Measurements from ENCODE around the gene NRIP3.
"Not testable (repeated sequence)": the region's sequence is repeated elsewhere in the genome, so short reads cannot be mapped to it uniquely, and the experiment has no call there.

NRIP3 gene

DNA sequence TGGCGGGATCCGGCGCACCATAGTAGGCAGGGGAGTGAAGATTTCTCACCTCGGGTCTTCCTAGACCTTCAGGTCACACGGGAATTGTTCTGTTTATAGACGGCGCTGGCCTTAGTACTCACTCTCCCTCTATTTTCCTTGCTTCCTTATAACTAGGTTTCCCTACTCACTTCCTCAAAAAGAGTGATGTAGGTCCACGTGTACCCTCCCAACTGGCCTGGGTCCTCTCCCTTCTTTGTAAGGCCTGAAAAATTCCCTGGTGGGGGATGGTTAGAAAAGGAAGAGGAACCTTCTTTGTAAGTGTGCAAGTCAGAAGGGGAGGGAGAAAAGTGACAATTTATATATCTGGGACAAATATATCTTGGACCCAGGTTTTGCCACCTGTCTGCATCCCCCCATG, 36.6 kb downstream of the NRIP3 start:
- DNase-seq, result no peak

DNA sequence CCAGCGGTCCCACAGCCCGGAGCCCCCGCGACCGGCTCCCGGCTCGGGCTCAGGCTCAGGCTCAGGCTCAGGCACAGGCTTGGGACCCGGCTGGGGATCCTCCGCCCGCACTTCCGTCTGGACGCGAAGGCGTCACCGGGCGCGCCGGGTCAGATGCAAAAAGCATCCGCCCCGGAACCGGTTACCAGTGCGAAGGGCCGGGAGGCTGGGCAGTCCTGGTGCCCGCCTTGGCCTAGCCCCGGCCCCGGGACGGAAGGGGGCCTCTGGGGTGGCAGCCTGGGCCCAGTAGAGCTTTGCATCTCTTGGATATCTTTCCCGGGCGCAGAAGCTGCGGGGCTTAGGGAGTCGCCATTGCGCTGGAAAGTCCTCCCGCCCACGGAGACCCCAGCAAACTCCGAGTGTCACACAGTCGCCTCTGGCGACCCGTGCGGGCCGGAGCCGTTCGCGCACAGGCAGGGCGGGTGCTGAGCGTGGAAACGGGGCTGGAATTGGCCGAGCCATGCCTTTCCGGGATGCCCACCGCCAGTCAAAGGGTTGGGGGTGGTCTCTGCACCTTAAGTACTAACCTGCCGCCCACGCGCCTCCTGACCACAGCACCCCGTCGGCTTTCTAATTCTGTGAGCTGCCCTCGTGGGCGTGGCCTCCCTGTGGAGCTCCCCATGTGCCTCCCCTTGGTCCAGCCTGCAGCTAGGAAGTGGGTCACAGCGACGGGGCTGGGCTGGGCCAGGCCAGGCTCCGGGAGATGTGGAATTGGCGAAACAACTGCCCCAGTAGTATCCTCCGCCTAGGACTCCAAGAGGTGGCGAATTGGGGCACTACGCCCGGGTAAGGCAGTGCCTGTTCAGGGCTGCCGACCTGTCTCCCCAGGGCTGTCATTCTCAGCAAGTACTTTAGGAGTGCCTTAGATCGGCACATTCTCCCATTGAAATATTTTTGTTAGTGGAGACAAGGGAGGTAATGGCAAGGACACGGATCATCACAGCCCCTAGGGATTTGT, 39.2 kb downstream of the NRIP3 start, which contains the start of gene TMEM9B:
TSS of gene TMEM9B (minus strand) at position 119 of the 997 bp plus-strand sequence. CDS start 129 bp downstream, outside the sequence.
- peak; percentile 54 to 82 for DNase-seq

DNA sequence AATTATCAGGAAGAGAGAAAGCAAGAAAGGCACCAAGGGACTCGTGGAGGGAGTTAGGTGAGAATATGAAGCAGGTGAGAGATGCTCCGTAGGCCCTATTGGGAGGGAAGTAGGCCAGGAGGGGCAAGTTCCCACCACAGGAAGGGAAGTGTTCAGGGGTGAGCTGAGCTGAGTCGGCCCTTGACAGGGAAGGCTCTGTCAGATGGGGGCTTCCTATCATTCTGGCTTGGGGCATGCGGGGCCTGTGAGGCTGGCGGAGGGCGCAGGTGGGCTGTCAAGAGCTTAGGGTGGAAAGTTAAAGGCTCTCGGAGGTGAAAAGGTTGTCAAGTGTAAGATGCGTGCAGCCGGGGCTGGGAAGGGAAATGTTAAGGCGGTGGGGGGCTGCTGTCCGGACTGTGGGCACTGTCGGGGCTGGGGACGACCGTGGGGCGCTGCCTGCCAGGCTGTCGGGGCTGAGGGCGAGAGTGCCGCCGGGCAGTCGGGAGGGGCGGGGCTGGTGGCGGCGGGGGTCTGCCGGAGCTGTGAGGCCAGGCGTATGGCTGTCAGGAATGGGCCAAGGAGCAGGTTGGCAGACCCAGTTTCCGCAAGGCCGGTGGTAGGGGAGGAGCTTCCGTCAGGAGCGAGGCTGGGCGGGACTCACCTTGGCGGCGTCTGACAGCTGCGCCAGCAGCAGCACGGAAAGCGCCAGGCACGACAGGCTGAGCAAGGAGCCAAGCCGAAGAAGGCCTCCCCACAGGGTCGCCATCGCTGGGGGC, 40.1 kb downstream of the NRIP3 start:
- DNase-seq, result peak; percentile 20 to 82

DNA sequence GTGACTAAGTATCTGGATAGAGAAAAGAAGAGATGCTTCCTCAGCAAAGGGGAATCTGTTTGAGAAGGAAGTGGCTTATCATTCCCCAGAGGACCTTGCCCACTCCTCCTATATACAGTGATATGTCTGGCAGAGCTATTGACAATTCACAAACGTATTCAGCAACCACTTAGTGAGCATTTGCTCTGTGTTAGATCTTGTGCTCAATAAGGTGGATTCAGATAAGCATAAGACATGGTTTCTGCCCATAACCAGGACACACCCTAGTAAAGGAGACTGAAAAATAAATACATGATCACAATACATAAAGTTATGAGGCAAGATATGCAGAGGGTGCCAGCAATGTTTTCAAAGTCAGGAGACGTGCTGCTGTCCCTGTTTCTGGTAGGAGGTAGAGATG, 41.0 kb downstream of the NRIP3 start:
- no peak for DNase-seq

DNA sequence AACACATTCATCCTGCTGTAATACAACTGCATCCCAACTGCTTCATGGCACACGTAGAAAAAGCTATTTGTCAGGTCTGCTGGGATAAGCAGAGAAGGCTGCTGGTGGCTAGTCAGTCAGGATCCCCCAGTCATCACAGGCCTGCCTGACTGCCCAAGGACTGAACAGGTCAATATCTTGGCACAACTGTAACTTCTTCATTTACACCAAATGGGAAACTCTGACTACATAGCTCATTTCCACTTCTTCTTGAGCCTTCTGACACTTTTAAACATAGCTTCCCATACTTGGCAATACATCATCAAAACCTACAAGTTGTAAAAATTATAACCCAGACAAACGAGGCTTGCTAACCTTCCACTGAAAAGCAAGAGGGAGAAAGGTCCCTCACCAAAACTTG, 42.4 kb downstream of the NRIP3 start:
- no peak for DNase-seq

DNA sequence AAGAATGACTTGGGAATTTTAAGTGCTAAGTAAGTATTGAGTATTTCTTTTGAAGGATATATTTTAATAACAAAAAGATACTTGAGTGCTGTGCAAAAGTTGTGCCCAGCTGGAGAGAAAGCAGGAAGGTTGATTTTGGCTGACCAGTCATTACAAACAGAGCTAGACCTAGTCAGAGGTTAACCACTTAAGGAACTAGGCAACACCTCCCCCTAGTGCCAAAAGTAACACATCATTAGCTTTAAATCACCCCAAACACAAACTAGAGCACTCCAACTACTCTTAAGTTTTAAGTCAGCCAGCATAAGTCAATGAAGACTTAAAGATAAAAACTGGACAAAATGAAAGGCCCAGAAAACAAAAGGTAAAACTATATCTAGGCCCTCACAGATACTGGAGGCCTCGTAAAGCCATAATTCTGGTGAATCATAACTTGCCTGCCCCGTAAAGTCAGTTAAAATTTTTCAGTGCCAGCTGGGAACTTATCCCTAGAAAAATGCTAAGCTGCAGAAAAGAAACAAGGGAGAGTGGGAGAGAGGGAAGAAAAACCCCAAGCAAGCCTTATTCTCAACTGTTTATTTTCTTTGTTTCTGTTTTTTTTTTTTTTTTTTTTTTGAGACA, 44.1 kb downstream of the NRIP3 start:
- DNase-seq, result peak; percentile 32 to 63

DNA sequence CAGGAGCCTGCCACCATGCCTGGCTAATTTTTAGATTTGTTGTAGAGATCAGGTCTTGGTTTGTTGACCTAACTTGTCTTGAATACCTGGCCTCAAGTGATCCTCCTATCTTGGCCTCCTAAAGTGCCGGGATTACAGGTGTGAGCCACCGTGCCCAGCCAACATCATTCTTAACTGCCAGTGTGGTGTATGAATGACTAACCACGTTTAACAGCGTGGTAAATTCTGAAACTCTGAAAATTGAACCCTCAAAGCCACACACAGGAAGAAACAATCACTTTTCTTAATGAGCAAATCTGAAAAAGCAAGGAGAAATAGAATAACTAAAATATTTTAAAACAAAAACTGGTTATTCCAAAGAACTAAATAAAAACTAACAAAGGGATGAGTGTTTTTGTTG, 46.9 kb downstream of the NRIP3 start:
- DNase-seq, result no peak

DNA sequence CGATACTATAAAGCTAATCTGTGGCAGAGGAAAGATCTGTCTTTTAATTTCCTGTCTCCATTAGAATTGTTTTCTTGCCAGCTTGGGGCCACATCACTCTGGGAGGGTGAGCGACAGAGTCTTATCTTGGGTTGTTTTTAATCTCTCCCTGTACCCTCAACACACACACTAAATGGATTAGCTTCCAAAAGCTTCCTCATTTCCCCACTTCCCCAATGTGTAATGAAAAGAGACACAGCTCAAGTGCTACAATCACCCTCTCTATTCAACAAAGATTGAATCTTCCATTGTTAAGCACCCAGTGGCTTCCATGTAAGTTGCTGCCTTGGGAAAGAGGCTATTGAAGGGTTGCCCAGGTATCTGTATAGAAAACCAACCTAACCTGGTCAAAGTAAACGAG, 54.9 kb downstream of the NRIP3 start:
- DNase-seq, result no peak

DNA sequence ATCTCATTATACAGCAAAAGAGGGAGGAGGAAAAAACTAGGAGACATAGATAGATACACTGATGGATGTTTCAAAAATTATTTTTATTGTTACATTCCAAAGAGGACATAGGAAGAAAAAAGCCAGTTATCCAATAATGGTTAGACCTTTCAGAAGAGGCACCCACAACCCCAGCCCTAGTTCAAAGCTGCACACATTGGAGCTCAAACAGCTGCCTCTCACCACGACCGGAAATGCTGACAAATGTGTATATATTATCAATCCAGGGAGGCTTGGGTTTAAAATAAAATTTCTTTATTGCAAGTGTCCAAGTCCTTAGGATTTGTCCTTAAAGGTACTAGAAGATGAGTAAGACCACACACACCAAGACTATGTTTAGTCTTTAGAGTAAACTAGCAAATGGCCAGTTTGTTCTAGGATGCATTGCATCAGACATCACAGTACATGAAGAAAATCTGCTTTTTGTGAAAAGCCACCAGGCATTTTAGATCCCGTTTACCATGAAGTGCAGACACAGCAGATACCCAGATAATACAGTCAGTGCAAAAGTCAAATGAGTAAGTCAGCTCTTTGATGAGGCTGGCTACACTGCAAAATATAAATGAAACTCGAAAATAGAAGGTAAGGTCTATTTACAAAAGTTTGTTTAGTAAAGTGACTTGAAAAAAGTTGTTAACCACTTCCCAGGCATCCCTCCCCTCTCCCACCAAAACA, 56.4 kb downstream of the NRIP3 start:
- DNase-seq, result no peak

DNA sequence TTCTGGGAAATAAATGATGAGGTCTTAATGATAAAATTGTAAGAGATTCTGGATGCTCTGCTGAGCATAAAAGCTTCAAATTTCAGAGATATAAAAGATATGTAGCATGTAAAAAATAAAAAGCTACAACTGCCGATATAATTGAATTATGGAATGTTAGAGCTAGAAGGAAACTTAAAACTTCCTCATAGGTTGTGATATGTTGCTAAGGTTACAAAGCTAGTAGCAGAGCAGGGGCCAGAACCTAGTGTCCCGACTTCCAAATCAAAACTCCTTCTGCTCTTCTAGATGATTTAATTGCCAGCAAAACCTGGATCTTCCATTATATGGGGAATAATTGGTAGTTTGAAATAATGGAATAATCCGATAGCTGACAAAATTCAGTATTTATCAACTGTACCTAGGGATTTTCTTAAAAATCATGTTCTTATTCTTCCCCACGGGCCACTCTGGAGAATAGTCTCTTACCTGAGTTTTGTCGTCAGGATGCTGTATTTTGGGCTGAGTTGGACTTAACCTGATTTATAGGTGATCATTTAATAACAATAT, 61.2 kb downstream of the NRIP3 start, which contains the start of gene ASCL3:
TSS of gene ASCL3 (minus strand) at position 499 of the 549 bp plus-strand sequence. CDS start 4,855 bp downstream, outside the sequence.
- DNase-seq, result no peak

DNA sequence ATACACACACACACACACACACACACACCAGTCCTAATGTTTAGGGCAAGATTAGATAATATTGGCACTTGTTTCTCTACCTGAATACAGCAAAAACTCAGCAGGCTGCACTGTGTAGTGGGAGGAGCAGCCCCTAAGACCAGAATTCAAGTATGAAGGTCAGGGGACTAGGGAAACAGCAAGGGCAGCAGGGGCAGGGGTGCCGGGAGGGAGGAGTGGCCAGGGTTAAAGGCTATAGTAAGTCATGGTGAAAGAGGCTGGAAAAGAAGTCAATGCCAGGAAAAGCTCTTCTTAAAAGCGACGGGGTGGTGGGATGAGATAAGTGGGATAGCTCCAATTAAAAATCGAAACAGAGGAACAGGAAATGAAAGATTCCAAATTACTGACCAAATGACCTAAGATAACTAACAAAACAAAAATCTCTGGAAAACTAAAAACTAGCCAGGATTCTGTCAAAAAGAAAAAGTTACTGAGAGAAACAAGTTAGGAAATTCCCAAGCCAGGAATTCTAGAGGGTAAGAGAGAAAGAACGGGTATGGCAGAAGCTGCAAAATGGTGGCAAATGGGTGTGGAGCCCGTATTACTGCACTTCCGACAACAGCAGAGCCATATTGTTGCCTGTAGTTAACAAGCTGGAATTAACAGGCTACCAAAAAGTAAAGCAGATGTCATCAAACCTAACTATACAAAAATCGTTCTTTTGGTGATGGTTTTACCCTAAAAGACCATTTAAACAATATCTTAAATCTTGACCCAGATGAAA, 62.3 kb downstream of the NRIP3 start:
- DNase-seq, result no peak

DNA sequence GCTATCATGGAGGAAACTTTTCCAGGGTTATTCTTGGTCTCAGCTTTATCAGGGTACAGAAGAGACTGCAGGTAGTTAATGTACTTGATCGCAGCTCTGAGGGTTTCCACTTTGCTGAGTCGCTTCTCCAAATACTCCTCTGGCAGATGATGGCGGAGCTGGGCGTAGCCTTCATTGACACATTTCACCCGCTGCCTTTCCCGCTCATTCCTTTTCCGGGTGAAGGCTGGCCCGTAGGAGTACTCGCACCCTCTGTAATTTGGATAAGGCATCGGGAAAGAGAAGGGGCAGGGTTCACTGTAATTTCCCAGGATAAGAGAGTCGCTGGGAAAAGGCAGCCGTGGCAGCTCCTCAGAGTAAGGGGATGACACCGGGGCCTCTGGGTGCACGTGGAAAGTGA, 66.1 kb downstream of the NRIP3 start:
- no peak for DNase-seq

DNA sequence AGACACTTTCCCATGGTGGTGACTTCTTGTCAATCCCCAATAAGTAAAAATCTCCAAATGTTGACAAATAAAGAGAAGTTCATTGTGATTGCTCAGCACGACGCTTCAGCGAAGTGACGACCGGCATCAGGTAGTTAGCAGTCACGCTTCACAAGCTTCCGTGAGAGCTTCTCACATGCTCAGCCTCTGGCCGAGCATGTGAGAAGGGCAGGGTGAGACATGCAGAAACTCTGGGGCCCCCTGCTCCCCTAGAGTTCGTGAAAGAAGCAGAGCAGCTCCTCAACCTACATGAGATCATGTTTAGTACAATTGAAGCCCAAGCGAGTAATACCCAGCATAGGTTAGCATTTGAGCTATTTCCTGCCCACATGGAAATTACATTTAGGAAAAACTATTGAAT, 66.6 kb downstream of the NRIP3 start:
- no peak for DNase-seq

DNA sequence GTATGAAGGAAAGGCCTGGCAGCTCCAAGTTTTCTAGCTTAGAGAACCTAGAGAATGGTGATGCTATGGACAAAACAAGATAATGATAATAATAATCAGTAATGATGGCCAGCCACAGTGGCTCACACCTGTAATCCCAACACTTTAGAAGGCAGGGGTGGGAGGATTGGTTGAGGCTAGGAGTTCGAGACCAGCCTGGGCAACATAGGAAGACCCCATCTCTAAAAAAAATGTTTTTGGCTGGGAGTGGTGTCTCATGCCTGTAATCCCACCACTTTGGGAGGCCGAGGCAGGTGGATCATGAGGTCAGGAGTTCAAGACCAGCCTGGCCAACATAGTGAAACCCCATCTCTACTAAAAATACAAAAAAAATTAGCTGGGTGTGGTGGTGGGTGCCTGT, 68.0 kb downstream of the NRIP3 start:
- DNase-seq, result not testable (repeated sequence)

DNA sequence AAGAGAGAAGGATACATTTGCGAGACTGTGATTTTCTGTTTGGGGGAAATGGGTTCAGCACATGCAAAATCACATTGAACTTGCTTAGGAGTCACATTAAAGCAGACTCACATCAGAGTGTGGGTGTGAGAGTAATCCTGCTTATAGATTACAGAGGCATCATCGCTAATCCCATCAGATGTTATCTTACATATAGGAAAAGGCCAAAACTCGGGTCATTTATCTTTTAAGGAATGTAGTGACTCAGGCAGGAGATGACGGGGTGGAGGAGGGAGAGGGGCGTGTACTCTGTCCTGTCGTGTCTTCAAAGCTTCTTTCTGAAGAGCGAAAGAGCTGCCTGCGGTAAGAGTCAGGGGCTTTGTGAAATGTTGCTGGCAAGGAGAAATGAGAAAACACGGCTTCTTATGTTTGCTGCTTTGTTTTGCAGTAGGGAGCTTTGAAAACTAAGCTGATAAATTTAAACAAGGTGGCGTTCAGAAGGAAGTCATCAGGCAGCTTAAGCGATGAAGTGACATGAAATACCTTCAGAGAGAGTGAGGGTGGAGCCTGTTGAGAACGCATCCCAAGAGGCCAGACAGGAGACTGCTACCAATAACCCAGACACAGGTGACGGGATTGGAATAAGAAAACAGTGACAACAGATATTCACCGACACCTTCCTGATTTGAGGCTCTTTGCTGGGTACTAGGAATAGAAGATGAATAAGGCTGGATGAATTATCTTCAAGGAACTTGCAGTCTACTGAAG, 68.9 kb downstream of the NRIP3 start:
- DNase-seq, result no peak

DNA sequence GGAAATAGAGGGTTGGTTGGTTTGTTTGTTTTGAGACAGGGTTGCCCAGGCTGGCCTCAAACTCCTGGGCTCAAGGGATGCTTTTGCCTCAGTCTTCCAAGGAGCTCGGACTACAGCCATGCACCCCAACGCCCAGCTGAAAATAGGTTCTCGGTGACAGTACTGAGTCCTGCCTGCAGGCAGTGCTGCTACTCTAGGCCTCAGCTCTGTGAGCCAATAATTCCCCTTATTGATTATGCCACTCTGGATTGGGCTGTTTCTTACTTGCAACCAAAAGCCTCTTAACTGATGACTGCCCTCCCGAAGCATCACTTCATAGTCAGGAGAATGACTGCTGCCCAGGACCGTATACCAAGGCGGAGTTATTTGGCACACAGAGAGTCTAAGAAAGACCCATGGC, 69.9 kb downstream of the NRIP3 start:
- DNase-seq, result no peak

DNA sequence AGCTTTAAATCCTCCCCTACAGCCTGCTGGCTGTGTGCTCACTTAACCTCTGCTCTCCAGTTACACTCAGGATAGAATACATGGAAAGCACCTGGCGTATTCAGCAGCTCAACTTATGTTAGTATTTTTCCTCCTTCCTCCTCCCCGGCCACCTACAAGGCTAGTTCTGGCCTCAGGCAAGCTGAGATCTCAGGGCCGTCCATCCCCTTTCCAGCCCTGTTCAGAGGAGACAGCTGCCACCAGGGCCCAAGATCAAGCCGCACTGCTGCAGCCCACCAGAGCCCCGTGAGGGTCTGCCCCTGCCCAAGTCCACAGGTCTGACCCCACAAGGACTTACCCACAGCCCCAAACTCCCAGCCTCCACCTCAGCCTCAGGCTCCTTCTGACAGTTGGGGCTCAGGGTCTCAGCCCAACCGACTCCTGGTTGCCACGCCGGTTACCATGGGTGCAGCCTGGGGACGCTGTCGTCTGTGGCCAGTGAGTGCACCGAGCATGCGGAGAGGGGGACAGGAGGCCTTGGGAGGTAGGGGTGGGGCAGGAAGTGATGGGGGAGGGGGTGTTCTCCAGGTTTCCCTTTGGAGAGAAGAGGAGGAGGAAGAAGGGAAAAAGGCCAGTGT, 71.1 kb downstream of the NRIP3 start, which contains the start of gene C11orf16:
TSS of gene C11orf16 (minus strand) at position 384 of the 617 bp plus-strand sequence. CDS start 639 bp downstream, outside the sequence.
- no peak for DNase-seq

All from NCI-H446 (cell line).